A549 (cell line): Measurements from ENCODE around the gene PEX26. TPM values are rescaled to one million over a fixed set of nuclear protein-coding genes. Genes with fewer than 3 reads are reported as not detected.

ENCODE experiments used
- CEBPB ChIP-seq, 2 experiments: fragments of >200 bp in 1 of 2; sonication (Bioruptor Twin) in 1 of 2; formaldehyde crosslinking in 1 of 2; IDR thresholded peaks; 2 replicates each; pipeline ENCODE4 v1.6.1; 2012 to 2016
- CHD2 ChIP-seq: fragments of 150-350 bp; IDR thresholded peaks from 2 replicates; pipeline ENCODE4 v1.6.1; 2014; ENCODE audit warnings: low read length; ENCODE audit not compliant: partially characterized antibody
- CTCF ChIP-seq: fragments of >200 bp; sonication (Bioruptor Twin); formaldehyde crosslinking; IDR thresholded peaks from 3 replicates; pipeline ENCODE4 v1.5.1; 2016
- FOSL2 ChIP-seq, 2 experiments: fragments of 450-650 bp in 1 of 2; fragments of >200 bp in 1 of 2; sonication (Bioruptor Twin) in 1 of 2; formaldehyde crosslinking; IDR thresholded peaks; 2 replicates each; pipeline versions ENCODE4 v1.5.0 to v1.6.1; 2016 to 2020; ENCODE audit warnings: mild to moderate bottlenecking in 1 of 2, moderate library complexity in 1 of 2
- FOXS1 ChIP-seq: fragments of 250-450 bp; sonication (Bioruptor Pico); IDR thresholded peaks from 2 replicates; pipeline ENCODE4 v1.5.0; 2020; ENCODE audit warnings: mild to moderate bottlenecking, moderate library complexity
- HES2 ChIP-seq: fragments of >200 bp; sonication (Bioruptor Twin); formaldehyde crosslinking; IDR thresholded peaks from 2 replicates; pipeline ENCODE4 v1.6.1; 2016
- HEYL ChIP-seq: fragments of 250-450 bp; sonication (Bioruptor Pico); IDR thresholded peaks from 2 replicates; pipeline ENCODE4 v1.8.0; 2021; ENCODE audit warnings: mild to moderate bottlenecking, moderate library complexity
- HOXA7 ChIP-seq: fragments of 250-450 bp; sonication (Bioruptor Pico); IDR thresholded peaks from 2 replicates; pipeline ENCODE4 v1.5.0; 2020; ENCODE audit warnings: mild to moderate bottlenecking, moderate library complexity
- HOXB13 ChIP-seq: fragments of 250-450 bp; sonication (Bioruptor Pico); IDR thresholded peaks from 2 replicates; pipeline ENCODE4 v1.5.0; 2020; ENCODE audit warnings: low read depth, mild to moderate bottlenecking, moderate library complexity
- KDM1A ChIP-seq: fragments of 200-600 bp; sonication (generic); IDR thresholded peaks from 2 replicates; pipeline ENCODE4 v1.6.1; 2016; ENCODE audit warnings: low read depth, mild to moderate bottlenecking
- MAX ChIP-seq: IDR thresholded peaks from 2 replicates; pipeline ENCODE4 v1.6.1; 2012
- MAZ ChIP-seq: fragments of 150-350 bp; IDR thresholded peaks from 2 replicates; pipeline ENCODE4 v1.6.1; 2014; ENCODE audit warnings: antibody characterized with exemption, low read depth, low read length, borderline replicate concordance
- NFE2L2 ChIP-seq: fragments of 150-350 bp; conservative IDR thresholded peaks from 2 replicates; pipeline ENCODE4 v1.6.1; 2014; ENCODE audit warnings: low read length
- NR3C1 ChIP-seq: fragments of >200 bp; sonication (Bioruptor Twin); formaldehyde crosslinking; IDR thresholded peaks from 3 replicates; pipeline ENCODE4 v1.6.1; 2017
- RAD21 ChIP-seq, 2 experiments: fragments of >200 bp in 1 of 2; sonication (Bioruptor Twin) in 1 of 2; formaldehyde crosslinking in 1 of 2; IDR thresholded peaks in 1 of 2; conservative IDR thresholded peaks in 1 of 2; 2 replicates in 1 of 2; 3 replicates in 1 of 2; pipeline ENCODE4 v1.6.1; 2012 to 2018; ENCODE audit warnings: inconsistent platforms in 1 of 2
- RARB ChIP-seq: fragments of 250-450 bp; sonication (Bioruptor Pico); IDR thresholded peaks from 2 replicates; pipeline ENCODE4 v1.8.0; 2021; ENCODE audit warnings: mild to moderate bottlenecking, moderate library complexity
- RNF2 ChIP-seq: fragments of 200-600 bp; sonication (generic); IDR thresholded peaks from 2 replicates; pipeline ENCODE4 v1.6.1; 2016; ENCODE audit warnings: low read depth, mild to moderate bottlenecking, antibody characterized with exemption, moderate library complexity, borderline replicate concordance
- TFCP2L1 ChIP-seq: fragments of 250-450 bp; sonication (Bioruptor Pico); IDR thresholded peaks from 2 replicates; pipeline ENCODE4 v1.5.0; 2021; ENCODE audit warnings: mild to moderate bottlenecking
- TP53 ChIP-seq: fragments of 250-450 bp; sonication (Bioruptor Pico); IDR thresholded peaks from 2 replicates; pipeline ENCODE4 v1.5.0; 2021; ENCODE audit warnings: mild to moderate bottlenecking, moderate library complexity
- ZSCAN20 ChIP-seq: fragments of 250-450 bp; sonication (Bioruptor Pico); IDR thresholded peaks from 2 replicates; pipeline ENCODE4 v1.8.0; 2022; ENCODE audit warnings: mild to moderate bottlenecking, moderate library complexity
- polyA plus RNA-seq, 4 experiments: library from polyadenylated mRNA; depleted of rRNA in 3 of 4; stranded (reverse); fragments of >200 nt; fragmentation: RNase III in 1 of 4; extraction: RNeasy Plus Mini Kit Qiagen cat#74134 plus additional on column Dnase treatment in 1 of 4; gene quantifications; 2 replicates in 3 of 4; 3 replicates in 1 of 4; pipeline ENCODE4 v1.2.3, GENCODE V29; 2011 to 2017
- TF ChIP-seq, protein P1 (sequence below): fragments of 200-600 bp; sonication (generic); IDR thresholded peaks from 2 replicates; pipeline ENCODE4 v1.6.1; 2016; ENCODE audit warnings: antibody characterized with exemption, mild to moderate bottlenecking, moderate library complexity
- TF ChIP-seq, protein P2 (sequence below): fragments of 150-350 bp; IDR thresholded peaks from 2 replicates; pipeline ENCODE4 v1.6.1; 2014; ENCODE audit warnings: low read depth, mild to moderate bottlenecking, low read length
- TF ChIP-seq, protein P3 (sequence below): IDR thresholded peaks from 2 replicates; pipeline ENCODE4 v1.6.1; 2012

The PEX26 gene
- polyA plus RNA-seq, 2 of the 4 experiments (the other 2 are of a cell fraction), result 11.8 to 12.4 TPM

GRCh38 chr22:18060646-18061620, 16.9 kb upstream of the PEX26 start (continued):
- TF ChIP-seq, protein P1, sequence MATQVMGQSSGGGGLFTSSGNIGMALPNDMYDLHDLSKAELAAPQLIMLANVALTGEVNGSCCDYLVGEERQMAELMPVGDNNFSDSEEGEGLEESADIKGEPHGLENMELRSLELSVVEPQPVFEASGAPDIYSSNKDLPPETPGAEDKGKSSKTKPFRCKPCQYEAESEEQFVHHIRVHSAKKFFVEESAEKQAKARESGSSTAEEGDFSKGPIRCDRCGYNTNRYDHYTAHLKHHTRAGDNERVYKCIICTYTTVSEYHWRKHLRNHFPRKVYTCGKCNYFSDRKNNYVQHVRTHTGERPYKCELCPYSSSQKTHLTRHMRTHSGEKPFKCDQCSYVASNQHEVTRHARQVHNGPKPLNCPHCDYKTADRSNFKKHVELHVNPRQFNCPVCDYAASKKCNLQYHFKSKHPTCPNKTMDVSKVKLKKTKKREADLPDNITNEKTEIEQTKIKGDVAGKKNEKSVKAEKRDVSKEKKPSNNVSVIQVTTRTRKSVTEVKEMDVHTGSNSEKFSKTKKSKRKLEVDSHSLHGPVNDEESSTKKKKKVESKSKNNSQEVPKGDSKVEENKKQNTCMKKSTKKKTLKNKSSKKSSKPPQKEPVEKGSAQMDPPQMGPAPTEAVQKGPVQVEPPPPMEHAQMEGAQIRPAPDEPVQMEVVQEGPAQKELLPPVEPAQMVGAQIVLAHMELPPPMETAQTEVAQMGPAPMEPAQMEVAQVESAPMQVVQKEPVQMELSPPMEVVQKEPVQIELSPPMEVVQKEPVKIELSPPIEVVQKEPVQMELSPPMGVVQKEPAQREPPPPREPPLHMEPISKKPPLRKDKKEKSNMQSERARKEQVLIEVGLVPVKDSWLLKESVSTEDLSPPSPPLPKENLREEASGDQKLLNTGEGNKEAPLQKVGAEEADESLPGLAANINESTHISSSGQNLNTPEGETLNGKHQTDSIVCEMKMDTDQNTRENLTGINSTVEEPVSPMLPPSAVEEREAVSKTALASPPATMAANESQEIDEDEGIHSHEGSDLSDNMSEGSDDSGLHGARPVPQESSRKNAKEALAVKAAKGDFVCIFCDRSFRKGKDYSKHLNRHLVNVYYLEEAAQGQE, result no peak
- TF ChIP-seq, protein P2, sequence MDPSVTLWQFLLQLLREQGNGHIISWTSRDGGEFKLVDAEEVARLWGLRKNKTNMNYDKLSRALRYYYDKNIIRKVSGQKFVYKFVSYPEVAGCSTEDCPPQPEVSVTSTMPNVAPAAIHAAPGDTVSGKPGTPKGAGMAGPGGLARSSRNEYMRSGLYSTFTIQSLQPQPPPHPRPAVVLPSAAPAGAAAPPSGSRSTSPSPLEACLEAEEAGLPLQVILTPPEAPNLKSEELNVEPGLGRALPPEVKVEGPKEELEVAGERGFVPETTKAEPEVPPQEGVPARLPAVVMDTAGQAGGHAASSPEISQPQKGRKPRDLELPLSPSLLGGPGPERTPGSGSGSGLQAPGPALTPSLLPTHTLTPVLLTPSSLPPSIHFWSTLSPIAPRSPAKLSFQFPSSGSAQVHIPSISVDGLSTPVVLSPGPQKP, result no peak
- TF ChIP-seq NR3C1 (no peak), TFCP2L1 (no peak), HEYL (CRISPR knock-in tag) (no peak), RNF2 (no peak), RAD21 (conservative IDR thresholded peaks at IDR 0.05 in 1 of 2, IDR thresholded peaks at IDR 0.05 in 1 of 2) (0 out of 5 replicates have a peak, but pooled peaks have one; percentile 1 to 11), FOSL2 (IDR thresholded peaks at IDR 0.05) (no peak), FOSL2 (CRISPR knock-in tag; IDR thresholded peaks at IDR 0.05) (peak; percentile 62), HES2 (no peak), MAX (peak; percentile 66; the same call in 1 of the 2 replicates), HOXB13 (CRISPR knock-in tag) (no peak; the same call in 1 of the 2 replicates), TP53 (CRISPR knock-in tag) (no peak), RARB (CRISPR knock-in tag) (no peak), ZSCAN20 (CRISPR knock-in tag) (no peak), MAZ (no peak), KDM1A (no peak), HOXA7 (CRISPR knock-in tag) (no peak), CTCF (no peak), FOXS1 (CRISPR knock-in tag) (no peak), CHD2 (no peak), NFE2L2 (no peak), CEBPB (IDR thresholded peaks at IDR 0.05) (no peak)
- TF ChIP-seq, protein P3, sequence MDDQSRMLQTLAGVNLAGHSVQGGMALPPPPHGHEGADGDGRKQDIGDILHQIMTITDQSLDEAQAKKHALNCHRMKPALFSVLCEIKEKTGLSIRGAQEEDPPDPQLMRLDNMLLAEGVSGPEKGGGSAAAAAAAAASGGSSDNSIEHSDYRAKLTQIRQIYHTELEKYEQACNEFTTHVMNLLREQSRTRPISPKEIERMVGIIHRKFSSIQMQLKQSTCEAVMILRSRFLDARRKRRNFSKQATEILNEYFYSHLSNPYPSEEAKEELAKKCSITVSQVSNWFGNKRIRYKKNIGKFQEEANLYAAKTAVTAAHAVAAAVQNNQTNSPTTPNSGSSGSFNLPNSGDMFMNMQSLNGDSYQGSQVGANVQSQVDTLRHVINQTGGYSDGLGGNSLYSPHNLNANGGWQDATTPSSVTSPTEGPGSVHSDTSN, result no peak
